Endometrial microvascular endothelial cells (primary cell): ENCODE data around the gene CTSA. TPM values are rescaled to one million over a fixed set of nuclear protein-coding genes. Genes with fewer than 3 reads are reported as not detected.

Experiments used
- in situ Hi-C: cut with HindIII; loops from 2 replicates; pipeline ENCODE4 v1.10.0; 2017; ENCODE audit warnings: low sequenced_read_pairs, low pct_unique_long_range_greater_than_20kb; ENCODE audit errors: inconsistent ontology term
- total RNA-seq: library from RNA; depleted of rRNA; stranded (reverse); fragments of >200 nt; gene quantifications from one replicate; pipeline ENCODE4 v1.2.3, GENCODE V29; 2015; ENCODE audit errors: inconsistent ontology term

Gene CTSA
- total RNA-seq, 1 donor from 2014 or later = 113 TPM

DNA sequence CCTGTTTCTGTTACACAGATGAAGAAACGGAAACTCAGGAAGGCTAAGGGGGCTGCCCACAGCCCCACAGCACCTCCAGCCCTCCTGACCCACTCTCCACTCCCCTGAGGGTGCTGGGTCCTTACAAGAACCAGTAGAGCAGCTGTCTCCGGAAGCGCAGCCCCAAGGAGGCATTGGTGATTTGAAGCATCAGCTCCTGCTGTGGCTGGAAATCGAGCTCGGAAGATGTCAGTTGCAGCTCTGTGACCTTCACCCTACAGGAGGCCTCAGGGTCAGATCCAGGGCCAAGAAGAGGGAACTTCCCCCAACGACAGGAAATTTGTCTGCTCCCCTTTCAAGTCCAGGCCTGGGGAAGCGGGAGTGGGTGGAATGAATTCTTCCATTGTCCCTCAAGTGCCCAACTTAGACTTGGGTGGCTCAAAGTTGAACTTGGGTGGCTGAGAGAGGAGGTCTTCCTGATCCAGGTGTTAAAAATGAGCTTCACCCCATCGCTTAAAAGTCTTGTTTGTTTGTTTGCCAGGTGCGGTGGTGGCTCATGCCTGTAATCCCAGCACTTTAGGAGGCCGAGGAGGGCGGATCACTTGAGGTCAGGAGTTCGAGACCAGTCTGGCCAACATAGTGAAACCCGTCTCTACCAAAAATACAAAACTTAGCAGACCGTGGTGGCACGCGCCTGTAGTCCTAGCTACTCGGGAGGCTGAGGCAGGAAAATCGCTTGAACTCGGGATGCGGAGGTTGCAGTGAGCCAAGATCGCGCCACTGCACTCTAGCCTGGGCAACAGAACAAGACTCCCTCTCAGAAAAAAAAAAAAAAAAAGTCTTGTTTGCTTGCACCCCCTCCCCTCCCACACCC lies 18.9 kb downstream of the CTSA start:
- in situ Hi-C loops = no loop called here

GRCh38 chr20:45910670-45911485 lies 19.7 kb downstream of the CTSA start:
- in situ Hi-C loops = no loop called here

DNA sequence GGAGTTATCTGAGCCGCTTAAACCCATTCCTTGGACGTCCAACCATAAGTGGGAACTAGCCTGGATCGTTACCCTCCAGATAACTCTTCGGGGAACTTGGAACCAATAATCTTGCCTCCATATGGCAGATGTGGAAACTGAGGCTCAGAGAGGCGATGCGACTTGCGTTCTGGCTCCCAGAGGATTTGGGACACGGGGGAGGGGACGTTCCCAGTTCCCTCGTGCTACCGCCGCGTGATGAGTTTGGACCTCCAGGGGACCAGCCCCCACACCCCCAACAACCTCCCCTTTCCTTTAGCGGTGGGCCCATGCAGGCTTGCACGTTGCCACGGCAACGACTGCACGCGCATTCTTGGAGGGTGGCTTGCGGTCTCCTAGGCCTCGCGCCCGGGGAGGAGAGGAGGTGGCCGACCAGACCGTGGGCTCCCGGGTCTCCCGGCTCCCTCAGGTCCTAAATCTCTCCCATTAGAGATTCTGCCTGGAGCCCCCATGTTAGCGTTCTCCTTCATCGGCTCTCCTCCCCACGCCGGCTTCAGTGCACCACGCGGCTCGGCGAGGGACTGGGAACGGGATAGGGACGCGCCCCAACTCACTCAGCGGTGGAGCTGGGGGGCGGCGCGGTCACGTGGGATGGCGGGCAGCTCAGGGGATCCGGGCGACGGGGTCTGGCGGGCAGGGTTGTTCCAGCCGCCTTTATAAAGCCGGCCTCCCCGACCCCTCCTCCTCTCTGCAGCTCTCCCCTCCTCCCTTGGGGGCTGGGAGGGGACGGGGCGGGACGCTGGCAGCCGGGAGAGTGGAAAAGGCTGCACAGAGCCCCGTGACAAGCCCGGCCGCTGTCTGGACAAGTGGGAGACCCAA lies 20.6 kb downstream of the CTSA start, which contains the start of gene PLTP:
Gene PLTP (minus strand): TSS at position 670 of the 858 bp plus-strand sequence. CDS start 703 bp downstream, outside the sequence.
- in situ Hi-C loops = no loop called here

- in situ Hi-C loops = no loop called here
These were observed 21.2 kb downstream of the CTSA start for GRCh38 chr20:45912344-45912682.

DNA sequence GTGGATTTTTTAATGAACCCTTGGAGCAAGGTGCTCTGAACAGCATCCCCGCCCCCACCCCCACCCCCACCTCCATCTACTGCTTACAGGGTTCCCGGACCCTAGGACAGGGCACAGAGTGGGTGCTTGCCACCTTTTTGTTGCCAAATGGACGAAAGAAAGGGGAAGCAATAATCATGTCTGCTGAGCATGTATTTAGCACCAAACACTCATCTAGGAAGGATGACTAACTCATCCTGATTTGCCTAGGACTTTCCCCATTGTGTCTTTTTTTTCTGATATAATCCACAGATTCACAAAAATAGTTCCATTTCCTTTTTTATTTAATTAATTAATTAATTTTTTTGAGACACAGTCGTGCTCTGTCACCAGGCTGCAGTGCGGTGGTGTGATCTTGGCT lies 22.0 kb downstream of the CTSA start:
- in situ Hi-C loops = no loop called here

GRCh38 chr20:45917790-45918141 lies 26.6 kb downstream of the CTSA start:
- in situ Hi-C loops = no loop called here

- in situ Hi-C loops = no loop called here
These were observed 27.1 kb downstream of the CTSA start for GRCh38 chr20:45918182-45918737.

DNA sequence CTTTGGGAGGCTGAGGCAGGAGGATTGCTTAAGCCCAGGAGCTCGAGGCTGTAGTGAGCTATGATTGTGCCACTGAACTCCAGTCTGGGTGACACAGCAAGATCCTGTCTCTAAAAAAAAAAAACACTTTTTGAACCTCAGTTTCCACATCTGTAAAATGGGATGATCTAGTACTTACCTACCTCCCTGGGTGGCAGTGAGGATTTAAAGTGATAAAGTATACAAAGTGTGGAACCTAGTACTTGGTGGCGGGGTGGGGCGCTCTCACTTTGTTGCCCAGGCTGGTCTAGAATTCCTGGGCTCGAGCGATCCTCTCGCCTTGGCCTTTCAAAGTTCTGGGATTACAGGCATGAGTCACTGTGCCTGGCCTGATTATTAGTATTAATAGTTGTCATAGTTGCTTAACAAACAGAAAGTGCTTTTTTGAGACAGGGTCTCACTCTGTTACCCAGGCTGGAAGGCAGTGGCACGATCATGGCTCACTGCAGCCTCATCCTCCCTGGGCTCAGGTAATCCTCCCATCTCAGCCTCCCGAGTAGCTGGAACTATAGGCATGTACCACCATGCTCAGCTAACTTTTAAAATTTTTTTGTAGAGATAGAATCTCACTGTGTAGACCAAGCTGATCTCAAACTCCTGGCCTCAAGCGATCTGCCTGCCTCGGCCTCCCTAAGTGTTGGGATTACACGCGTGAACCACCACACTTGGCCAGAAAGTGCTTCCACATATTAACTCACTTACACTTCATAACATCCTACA lies 27.8 kb downstream of the CTSA start:
- in situ Hi-C loops = no loop called here

DNA sequence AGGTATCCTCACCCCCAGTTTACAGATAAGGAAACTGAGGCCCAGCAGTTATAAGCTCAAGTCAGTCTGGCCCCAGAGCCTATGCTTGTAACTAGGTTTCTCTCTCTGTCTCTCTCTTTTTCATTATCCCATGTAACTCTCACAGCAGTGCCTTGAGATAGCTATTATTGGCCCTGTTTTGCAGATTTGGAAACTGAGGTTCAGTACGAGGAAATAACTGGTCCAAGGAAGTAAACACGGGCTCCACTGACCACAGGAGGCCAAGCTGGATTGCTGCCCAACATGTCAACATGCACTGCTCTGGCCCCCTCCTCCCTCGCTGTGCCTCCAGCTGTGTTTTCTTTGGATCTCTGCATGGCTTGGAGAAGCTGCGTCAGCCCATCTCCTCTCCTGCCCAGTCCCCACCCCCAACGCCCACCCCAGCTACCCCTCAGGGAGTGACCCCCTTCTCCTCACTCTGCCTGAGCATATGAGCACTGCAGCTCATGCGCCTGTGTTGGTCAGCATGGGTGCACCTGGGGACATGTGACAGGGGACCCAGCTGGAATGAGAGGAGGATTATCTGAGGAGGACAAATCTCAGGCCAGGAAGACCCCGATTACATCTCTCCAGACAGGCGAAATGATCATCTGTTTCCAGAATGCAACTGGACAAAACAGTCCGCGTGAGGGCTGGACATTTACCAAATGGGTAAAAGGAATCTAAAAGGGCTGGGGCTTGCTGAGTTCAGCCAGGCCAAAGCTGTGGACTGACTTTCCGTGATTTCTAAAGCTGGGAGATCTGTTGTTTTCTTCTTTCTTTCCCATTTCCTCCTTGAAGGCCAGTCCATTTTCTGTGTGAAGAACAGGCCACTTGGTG lies 28.6 kb downstream of the CTSA start:
- in situ Hi-C loops = no loop called here

DNA sequence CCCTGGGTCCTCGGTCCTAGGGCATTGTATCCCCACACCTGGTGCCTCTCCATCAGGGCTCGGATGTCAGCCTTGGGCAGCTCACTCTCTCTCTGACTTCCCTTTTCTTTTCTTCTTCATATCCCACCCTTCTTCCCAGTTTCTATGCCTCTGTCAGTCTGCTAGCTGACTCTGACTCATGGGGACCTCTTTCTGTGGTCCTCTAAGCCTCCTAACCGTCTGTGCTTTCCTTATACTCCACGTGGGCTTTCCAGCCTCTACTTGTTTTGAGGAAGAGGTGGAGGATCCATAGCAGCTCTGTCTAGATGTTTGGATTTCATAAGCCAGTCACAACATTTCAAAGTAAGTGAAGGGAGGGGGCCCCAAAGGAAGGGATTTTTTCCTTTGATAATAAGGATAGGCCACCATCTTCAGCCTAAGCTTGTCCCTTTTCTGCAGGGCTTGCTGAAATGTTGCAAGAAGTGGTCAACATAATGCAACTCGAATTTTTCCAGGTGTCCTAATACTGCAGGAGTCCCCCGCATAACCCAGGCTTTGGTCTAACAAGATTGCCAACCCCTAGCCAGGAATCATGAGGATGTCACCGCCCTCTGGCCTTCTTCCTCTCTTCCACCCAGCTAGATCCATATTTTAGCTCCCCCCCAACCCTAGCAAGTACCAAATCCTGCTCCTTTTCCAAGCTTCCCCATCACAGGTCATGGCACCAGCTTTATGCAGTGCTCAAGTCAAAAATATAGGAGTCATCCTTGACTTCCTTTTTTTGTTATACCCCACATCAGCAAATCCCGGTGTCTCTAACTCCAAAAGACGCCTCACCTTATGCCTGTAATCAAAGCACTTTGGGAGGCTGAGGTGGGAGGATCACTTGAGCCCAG lies 29.6 kb downstream of the CTSA start:
- in situ Hi-C loops = no loop called here

DNA sequence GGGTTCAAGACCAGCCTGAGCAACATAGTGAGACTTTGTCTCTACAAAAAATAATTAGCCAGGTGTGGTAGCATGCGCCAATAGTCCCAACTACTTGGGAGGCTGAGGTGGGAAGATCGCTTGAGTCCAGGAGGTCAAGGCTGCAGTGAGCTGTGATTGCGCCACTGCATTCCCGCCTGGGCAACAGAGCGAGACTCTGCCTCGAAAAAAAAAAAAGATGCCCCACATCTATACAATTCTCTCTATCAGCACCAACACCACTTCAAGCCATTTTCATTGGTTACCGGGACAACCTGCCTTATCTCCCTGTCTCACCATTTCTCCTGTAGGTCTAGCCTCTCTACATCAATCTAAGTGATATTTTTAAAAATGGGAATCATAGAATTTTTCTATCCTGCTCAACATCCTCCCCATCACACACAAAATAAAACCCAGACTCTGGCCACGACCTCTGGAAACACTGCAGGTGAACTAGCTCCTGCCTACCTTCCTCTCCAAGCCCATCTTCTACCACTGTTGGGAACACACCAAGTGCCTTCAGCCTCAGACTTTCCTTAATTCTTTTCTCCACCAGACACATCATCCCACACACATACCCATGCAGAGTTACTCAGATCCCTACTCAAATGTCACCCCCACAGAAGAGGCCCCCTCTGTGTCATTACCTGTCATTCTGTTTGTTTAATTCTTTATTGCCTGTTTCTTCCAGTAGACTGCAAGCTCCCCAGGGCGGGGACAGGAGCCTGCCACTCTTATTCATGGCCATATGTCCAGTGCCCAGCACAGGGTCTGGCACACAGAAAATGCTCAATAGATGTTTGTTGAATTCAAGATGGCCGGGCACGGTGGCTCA lies 30.4 kb downstream of the CTSA start:
- in situ Hi-C loops = no loop called here

DNA sequence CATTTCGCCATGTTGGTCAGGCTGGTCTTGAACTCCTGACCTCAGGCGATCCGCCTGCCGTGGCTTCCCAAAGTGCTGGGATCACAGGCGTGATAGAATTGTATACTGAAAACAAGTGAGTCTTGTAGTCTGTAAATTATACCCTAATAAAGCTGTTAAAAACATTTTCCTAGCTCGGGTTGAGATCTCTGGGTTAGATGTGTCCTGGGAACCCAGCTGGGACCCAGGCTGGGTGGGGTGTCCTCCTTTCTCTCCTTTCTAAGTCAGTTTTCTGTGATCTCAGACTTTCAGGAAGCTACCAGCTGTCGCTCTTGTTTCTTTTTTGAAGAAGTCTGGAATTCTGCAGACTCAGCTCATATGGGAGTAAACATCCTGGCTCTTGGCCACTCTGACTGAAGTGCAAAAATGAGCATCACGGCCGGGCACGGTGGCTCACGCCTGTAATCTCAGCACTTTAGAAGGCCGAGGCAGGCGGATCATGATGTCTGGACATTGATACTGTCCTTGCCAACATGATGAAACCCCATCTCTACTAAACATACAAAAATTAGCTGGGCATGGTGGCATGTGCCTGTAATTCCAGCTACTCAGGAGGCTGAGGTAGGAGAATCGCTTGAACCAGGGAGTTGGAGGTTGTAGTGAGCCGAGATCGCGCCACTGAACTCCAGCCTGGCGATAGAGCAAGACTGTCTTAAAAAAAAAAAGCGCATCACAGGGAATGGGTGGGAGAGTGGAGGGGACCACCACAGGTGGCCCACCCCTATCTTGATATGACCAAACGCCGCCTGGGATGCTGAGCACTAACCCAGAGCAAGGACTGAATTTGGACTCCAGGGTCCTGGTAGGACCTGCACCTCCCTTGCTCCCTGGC lies 33.5 kb downstream of the CTSA start:
- in situ Hi-C loops = loop anchor here (25.0 kb wide), 1 partner anchor 112 kb away; the partner anchor contains the start of gene UBE2C

- in situ Hi-C loops = loop anchor here (25.0 kb wide), 1 partner anchor 114 kb away; the partner anchor contains the start of gene UBE2C
These were observed 34.8 kb downstream of the CTSA start for GRCh38 chr20:45925821-45926506.

DNA sequence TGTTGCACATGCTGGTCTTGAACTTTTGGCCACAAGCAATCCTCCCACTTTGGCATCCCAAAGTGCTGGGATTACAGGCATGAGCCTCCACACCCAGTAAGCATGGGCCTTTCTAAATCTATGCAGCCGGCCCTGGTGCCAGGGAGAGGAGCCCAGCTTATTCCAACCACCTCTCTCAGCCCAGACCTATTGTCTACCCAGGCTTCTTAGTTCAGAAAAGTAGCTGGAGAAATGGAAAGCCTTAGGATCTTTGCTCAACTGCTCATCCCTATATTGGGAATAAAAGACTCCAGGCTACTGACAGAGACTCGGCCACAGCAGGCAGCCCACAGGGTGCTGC lies 35.6 kb downstream of the CTSA start:
- in situ Hi-C loops = loop anchor here (25.0 kb wide), 1 partner anchor 114 kb away; the partner anchor contains the start of gene UBE2C
